ENCODE results near the gene TJP1.
"Not testable (repeated sequence)": the region's sequence is repeated elsewhere in the genome, so short reads cannot be mapped to it uniquely, and the experiment has no call there.

Gene TJP1

DNA sequence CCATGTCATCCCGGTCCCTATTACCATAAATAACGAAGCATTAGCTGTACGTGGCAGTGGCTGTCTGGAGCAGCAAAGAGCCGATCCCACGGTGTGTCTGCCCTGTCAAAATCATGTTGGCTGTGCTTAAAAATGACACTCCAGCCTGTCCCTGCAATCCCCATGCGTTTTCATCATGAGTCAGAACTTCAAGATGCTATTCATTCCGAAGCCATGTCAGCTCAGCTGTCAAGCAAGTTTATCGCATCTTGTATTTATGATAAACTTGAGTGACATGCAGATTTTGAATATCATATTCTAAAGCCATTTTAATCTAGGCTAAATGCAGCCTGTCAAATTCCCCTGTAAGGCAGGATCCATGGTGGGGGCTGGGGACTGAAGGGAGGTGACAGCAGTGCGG is 152.4 kb downstream of the TJP1 start:
- no peak for DNase-seq (ENCODE audit: low read depth in 1 of 2, low spot score in 1 of 2)

DNA sequence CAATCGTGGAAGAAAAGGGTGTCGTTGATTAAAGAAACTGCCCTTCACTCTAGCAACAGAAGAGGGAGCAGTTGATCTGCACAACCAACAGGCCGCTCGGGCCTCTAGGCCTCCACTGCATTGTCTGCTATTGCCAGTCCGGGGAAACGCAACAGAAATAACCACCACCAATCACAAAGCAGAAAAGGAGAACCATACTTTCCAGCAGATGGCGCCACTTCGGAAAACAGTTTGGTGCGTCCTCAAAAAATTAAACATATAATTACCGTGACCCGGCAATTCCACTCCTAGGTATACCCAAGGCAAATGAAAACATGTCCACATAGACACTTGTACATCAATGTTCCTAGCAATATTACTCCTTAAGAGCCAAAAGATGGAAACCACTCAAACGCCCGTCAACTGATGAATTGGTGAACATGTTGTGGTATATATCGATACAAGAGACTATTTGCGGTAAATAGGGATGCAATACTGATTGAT is 154.1 kb downstream of the TJP1 start:
- DNase-seq (ENCODE audit: low read depth in 1 of 2, low spot score in 1 of 2) = no peak

DNA sequence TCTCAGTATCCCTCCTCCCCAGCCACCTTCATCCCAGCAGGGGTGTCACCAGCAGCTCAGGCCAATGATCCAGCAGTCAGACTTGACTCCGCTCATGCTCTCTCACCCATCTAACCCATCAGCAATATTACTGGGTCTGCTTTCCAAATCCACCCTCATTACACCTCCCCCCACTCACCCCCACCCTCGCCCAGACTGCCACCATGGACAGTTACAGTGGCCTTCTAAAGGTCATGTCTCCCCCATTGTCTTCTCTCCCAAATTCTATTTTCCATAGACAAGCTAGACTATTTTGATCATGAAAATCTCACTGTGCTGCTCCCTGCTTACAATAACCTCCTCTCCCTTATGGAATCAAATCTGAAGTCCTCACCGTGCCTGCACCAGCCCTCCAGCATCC is 156.0 kb downstream of the TJP1 start:
- DNase-seq (ENCODE audit: low read depth in 1 of 2, low spot score in 1 of 2) = no peak

DNA sequence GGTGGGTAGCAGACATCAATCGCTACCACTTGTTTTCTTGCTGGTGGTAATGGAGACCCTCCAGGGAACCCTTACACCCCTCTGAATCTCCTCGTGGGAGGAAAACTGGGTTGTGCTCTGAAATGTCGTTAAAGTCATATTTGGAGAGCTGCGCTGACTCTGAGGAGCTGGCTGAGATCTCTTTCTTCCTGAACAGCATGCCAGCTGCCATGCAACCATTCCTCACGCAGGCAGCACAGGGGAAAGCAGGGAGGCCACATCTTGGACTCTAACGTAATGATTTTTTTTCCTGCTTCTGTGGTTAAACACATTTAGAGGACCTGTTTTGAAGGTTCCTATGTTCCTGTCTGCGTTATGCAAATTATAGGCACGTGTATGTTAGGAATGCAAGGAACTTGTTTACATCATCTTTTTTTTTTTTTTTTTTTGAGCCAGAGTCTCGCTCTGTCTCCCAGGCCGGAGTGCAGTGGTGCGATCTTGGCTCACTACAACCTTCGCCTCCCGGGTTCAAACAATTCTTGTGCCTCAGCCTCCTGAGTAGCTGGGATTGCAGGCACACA is 156.7 kb downstream of the TJP1 start:
- DNase-seq (ENCODE audit: low read depth in 1 of 2, low spot score in 1 of 2) = no peak

DNA sequence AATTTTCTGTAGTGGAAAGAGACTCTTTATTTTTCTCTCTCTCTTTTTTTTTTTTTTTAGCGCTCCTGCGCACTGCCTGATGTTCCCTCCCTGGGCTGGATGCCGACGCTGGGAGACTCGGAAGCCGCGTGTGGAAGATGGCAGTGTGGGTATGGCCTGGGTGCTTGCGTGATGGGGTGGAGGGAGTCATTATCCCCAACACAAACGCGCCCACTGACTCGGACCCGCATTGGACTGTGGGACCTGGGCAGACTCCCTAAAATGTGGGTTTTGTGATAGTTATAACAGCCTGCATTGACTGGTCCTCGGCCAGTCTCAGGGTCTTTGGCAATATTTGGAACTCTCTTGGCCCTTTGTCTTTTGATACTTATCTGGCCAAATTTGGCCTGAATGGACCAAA is 157.9 kb downstream of the TJP1 start:
- DNase-seq (ENCODE audit: low read depth in 1 of 2, low spot score in 1 of 2) = no peak

DNA sequence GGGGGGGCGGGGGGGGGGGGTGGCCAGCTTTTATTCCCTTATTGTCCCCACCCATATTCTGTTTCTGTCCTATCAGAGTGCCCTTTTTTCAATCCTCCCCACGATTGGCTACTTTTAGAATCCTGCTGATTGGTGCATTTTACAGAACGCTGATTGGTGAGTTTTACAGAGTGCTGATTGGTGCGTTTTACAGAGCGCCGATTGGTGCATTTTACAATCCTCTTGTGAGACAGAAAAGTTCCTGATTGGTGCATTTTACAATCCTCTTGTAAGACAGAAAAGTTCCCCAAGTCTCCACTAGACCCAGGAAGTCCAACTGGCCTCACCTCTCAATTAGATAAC is 164.8 kb downstream of the TJP1 start:
- DNase-seq (ENCODE audit: low read depth in 1 of 2, low spot score in 1 of 2) = not testable (repeated sequence)

DNA sequence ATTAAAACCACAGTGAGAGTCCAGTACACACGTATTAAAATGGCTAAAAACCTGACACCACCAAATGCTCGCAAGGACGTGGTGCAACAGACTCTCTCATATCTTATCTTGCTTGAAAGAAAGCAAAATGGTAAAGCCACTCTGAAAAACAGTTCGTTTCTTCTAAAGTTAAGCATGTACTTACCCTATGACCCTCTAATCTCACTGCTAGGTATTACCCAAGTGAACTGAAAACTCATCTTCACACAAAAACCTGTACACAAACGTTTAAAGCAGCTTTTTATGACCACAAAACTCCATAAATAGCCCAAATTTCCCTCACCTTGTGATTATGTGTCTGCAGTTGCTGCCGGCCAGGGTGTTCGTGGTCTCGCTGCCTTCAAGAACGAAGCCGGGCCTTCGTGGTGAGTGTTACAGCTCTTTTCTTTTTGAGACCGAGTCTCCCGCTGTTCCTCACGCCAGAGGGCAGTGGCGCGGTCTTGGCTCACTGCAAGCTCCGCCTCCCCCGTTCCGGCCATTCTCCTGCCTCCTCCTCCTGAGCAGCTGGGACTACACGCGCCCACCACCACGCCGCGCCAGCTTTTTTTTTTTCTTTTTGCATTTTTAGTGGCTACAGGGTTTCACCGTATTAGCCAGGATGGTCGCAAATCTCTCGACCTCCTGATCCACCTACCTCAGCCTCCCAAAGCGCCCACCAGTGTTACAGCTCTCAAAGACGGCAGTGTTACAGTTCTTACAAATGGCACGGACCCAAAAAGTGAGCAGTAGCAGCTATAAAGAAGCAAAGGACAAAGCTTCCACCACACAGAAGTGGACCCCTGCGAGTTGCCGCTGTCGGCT is 165.4 kb downstream of the TJP1 start:
- no peak for DNase-seq (ENCODE audit: low read depth in 1 of 2, low spot score in 1 of 2)

DNA sequence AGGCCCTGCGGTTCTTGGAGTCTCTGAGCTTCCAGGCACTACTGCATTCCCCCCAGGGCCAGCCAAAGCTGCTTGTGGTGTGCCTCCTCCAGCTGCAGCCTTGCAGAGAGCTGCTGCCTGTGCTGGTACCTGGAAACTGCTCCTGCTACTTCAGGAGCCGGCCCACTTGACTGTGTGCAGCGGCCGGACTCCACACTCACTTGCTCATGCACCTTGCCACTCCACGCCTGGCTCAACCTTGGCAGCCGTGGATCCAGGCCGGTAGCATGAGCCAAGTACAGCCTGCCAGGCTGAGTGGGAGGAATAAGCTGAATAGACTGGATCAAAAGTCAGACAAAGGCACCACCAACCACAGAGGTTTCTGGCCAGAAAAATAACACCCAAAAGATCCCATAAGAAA is 169.7 kb downstream of the TJP1 start:
- no peak for DNase-seq (ENCODE audit: low read depth in 1 of 2, low spot score in 1 of 2)

DNA sequence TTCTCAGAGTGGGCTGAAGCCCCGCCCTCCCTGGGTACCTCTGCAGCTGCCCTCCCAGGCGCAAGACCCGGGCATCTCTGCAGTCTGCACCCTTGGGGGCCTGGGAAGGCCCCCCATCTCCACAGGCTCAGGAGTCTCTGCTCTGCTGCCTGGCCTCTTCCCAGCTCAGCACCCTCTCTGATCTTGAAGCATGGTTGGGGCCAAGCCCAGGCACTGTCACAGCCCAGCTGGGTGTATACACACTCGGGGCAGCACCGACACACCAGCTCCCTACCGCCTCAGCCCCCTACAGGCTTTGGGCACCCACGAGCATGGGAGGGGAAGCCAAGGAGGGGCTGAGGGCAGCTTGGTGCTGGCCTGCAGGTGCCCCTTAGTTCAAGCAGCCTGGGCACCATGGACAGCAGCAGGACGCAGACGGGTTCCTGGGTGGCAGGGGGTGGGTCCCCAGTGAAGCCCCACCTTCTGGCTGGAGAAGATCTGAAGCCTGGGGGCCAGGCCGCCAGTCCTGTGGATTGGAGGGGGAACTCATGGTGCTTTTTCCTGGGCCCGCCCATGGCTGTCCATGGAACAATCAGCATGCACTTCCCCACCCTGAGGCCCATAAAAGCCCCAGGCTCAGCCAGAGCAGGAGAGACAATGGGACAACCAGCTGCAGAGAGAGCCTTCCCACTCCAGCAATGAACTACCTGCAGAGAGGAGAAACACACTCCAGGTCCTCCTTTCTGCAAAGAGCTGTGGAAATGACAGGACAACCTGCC is 170.6 kb downstream of the TJP1 start:
- DNase-seq (ENCODE audit: low read depth in 1 of 2, low spot score in 1 of 2) = no peak
